ENCODE measurements around the gene ZNF335. TPM values are rescaled to one million over a fixed set of nuclear protein-coding genes. Genes with fewer than 3 reads are reported as not detected.

ZNF335 gene
- total and polyA plus RNA-seq, 2 of the 8 experiments (the other 6 are each of a cell fraction or from before 2014, with no cell fraction given) = 12.4 to 14.6 TPM

GRCh38 chr20:45902199-45902701, 69.8 kb downstream of the ZNF335 start:
- no peak overlapping the region for H3K27ac ChIP-seq (ENCODE audit: low read depth, low read length)
- TF ChIP-seq SP2 (IDR thresholded peaks at IDR 0.05; ENCODE audit: low read length) (no peak), BRCA1 (IDR thresholded peaks at IDR 0.05; ENCODE audit: low read depth, low read length) (no peak), JUND (IDR thresholded peaks at IDR 0.05; ENCODE audit: low read length) (no peak), CTCF (IDR thresholded peaks at IDR 0.05; ENCODE audit: control extremely low read depth in 1 of 3, insufficient read depth in 1 of 3, low read depth in 1 of 3, low read length in 3 of 3) (no peak), HDAC2 (IDR thresholded peaks at IDR 0.05; ENCODE audit: borderline replicate concordance in 1 of 2, low read depth in 2 of 2, low read length in 2 of 2) (no peak), SRF (IDR thresholded peaks at IDR 0.05; ENCODE audit: low read depth, low read length) (no peak), CBX5 (IDR thresholded peaks at IDR 0.05; ENCODE audit: low read depth, low read length) (no peak), EZH2 (IDR thresholded peaks at IDR 0.05; ENCODE audit: low read depth, low read length, severe bottlenecking) (no peak), RFX5 (IDR thresholded peaks at IDR 0.05; ENCODE audit: borderline replicate concordance, low read depth, low read length) (no peak), YY1 (IDR thresholded peaks at IDR 0.05; ENCODE audit: low read depth, low read length) (no peak), CTBP2 (IDR thresholded peaks at IDR 0.05; ENCODE audit: borderline replicate concordance, insufficient read depth, insufficient read length, low read length) (no peak)
- CTCF ChIA-PET (ENCODE audit: partially characterized antibody) = interaction anchor here (1.4 to 3.0 kb wide), 3 partner anchors 10 to 69 kb away, joined by 3 to 24 read pairs (median 4); partner anchors contain the start of genes CTSA and NEURL2
- no peak overlapping the region for H3K14ac ChIP-seq (ENCODE audit: insufficient read length)
- H2BK20ac ChIP-seq (ENCODE audit: low read length) = no peak overlapping the region
- no peak overlapping the region for H4K5ac ChIP-seq (ENCODE audit: insufficient read length, low read depth, low read length)
- H4K8ac ChIP-seq (ENCODE audit: extremely low read depth, insufficient read depth, low read length) = no peak overlapping the region
- no peak for DNase-seq (ENCODE audit: low read depth in 1 of 2, low spot score in 2 of 2)
- H3K4ac ChIP-seq (replicated peaks; ENCODE audit: insufficient read length, low read depth, low read length) = no peak overlapping the region
- peaks cover 12 to 70% (median 53%) of the 10 kb centered on the region in 4 experiments for H3K36me3 ChIP-seq (ENCODE audit: control insufficient read depth in 2 of 4, insufficient read depth in 4 of 4, low read length in 3 of 4)
- no peaks in the 10 kb centered on the region for H3K79me2 ChIP-seq (ENCODE audit: control insufficient read depth in 1 of 2, insufficient read depth in 2 of 2, low read length in 2 of 2)
- no peak overlapping the region for H2BK5ac ChIP-seq (ENCODE audit: low read depth, low read length)
- H3K18ac ChIP-seq (ENCODE audit: extremely low read depth, low read length) = no peak overlapping the region
- H2BK15ac ChIP-seq (ENCODE audit: low read length) = no peak overlapping the region
- no peak overlapping the region for H3K56ac ChIP-seq (replicated peaks; ENCODE audit: insufficient read length, low read depth, low read length)
- H2AK5ac ChIP-seq (ENCODE audit: low read depth, low read length) = no peak overlapping the region
- no peak for FAIRE-seq
- H4K91ac ChIP-seq (replicated peaks; ENCODE audit: insufficient read length, low read length) = no peak overlapping the region
- no peak overlapping the region for H2BK12ac ChIP-seq (ENCODE audit: low read depth, low read length)
- H3K27me3 ChIP-seq (replicated peaks in 1 of 4; ENCODE audit: control insufficient read depth in 3 of 4, extremely low read depth in 1 of 4, insufficient read depth in 3 of 4, low read length in 3 of 4) = no peaks in the 10 kb centered on the region
- H3K79me1 ChIP-seq (ENCODE audit: low read depth, low read length) = no peaks in the 10 kb centered on the region
- no peak overlapping the region for H2AFZ ChIP-seq (ENCODE audit: low read length)
- H3K4me2 ChIP-seq (ENCODE audit: insufficient read depth in 1 of 2, low read depth in 2 of 2, low read length in 2 of 2) = no peak overlapping the region
- H3K9ac ChIP-seq (replicated peaks in 1 of 4; ENCODE audit: extremely low read depth in 1 of 4, low read depth in 3 of 4, low read length in 3 of 4) = no peak overlapping the region
- POLR2A ChIA-PET (ENCODE audit: partially characterized antibody) = interaction anchor here (0.8 to 5.6 kb wide), 11 partner anchors 8 to 49 kb away, joined by 3 to 49 read pairs (median 4); partner anchors contain the start of genes CTSA, NEURL2 and PCIF1
- no peaks in the 10 kb centered on the region for H3K23me2 ChIP-seq (ENCODE audit: low read depth, low read length)
- no peaks in the 10 kb centered on the region for H3K9me3 ChIP-seq (ENCODE audit: insufficient read depth in 2 of 2, low read depth in 1 of 2, low read length in 1 of 2)
- no peak overlapping the region for H3K4me3 ChIP-seq (ENCODE audit: extremely low read depth in 1 of 4, insufficient read depth in 2 of 4, low read depth in 3 of 4, low read length in 4 of 4)
- 94% methylated on average over 14 of the region's 14 CpGs; no CpG with 5 or more reads in 1 of the 2 experiments for WGBS, 2 experiments (ENCODE audit: extremely low coverage in 1 of 2, insufficient coverage in 1 of 2, insufficient read length in 1 of 2, insufficient replicate concordance in 2 of 2, low coverage in 1 of 2, low lambda C conversion rate in 2 of 2, missing lambda C conversion rate in 1 of 2)
- no peaks in the 10 kb centered on the region for H3K4me1 ChIP-seq (replicated peaks in 1 of 4; ENCODE audit: control insufficient read depth in 3 of 4, insufficient read depth in 4 of 4, low read length in 3 of 4)
- H2BK120ac ChIP-seq (replicated peaks; ENCODE audit: low read depth, low read length) = no peak overlapping the region
- H4K20me1 ChIP-seq (replicated peaks in 1 of 2; ENCODE audit: control insufficient read depth in 1 of 2, insufficient read depth in 2 of 2, low read length in 2 of 2) = peaks cover 0 to 7% of the 10 kb centered on the region in 2 experiments
- H3K23ac ChIP-seq (ENCODE audit: insufficient read length) = no peak overlapping the region

Measured in H1 (cell line).